GM12865 (cell line): Measurements from ENCODE around the gene WASL.

Experiments used
- DNase-seq: peaks from one replicate; pipeline ENCODE4 v3.0.0; 2010; ENCODE audit warnings: low read depth
- H3K4me3 ChIP-seq: 2 replicates; pipeline ENCODE4 v1.5.1; 2011; ENCODE audit warnings: mild to moderate bottlenecking, low read depth, low read length, control low read depth
- CTCF ChIP-seq: IDR thresholded peaks from 2 replicates; pipeline ENCODE4 v1.5.1; 2011; ENCODE audit warnings: low read length, control low read depth, low read depth, inconsistent platforms; ENCODE audit not compliant: insufficient read depth; ENCODE audit errors: missing control alignments

The WASL gene

GRCh38 chr7:123789817-123790216 lies 41.0 kb upstream of the WASL start:
- TF ChIP-seq CTCF = no peak
- DNase-seq = no peak
- no peak overlapping the region for H3K4me3 ChIP-seq

DNA sequence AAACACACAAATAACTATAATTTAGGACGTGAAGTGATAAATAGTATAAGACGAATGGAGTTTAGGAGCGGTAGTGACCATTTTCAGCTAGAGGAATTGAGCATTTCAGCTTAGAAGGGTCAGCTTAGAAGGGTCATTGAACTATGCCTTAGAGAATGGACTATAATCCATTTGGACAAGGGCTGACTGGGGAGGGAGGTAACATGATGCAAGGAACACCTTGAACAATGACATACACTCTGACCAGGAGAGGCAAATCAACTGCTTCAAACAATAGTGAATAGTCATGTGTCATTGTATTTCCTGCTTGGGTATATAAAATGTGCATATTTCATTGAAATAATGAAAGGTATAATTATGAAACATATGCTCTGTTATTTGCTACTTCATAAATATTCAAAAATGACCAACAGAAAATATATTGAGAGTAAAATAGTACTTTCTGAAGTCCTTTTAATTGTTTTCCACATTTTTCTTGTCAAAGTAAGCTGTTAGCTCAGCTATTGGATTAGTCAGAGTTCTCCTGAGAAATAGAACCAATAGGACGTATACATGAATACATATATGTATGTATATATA lies 40.5 kb upstream of the WASL start:
- TF ChIP-seq CTCF = no peak
- no peak overlapping the region for H3K4me3 ChIP-seq
- DNase-seq = no peak

DNA sequence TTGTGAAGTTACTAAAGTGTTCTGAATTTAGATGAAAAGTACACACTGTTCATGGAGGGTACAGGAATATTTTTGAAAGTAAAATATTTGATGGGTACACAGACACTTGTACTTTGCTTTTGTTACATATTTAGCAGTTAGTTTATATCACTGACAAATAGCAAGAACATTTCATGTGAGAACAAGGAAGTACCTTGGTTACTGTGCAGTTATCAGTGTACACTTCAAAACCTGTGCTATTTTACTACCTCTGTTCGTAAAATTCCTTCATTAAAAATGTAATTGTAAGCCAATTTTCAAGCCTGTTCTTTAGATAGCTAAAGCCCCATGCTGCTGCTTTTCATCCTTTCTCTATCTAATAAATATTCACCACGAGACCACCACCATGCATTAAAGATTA lies 39.8 kb upstream of the WASL start:
- DNase-seq = no peak
- TF ChIP-seq CTCF = no peak
- no peak overlapping the region for H3K4me3 ChIP-seq

- no peak for TF ChIP-seq CTCF
- DNase-seq = no peak
- H3K4me3 ChIP-seq = no peak overlapping the region
Observed at GRCh38 chr7:123787220-123788007, 38.6 kb upstream of the WASL start.

- no peak overlapping the region for H3K4me3 ChIP-seq
- no peak for DNase-seq
- TF ChIP-seq CTCF = no peak
Observed at GRCh38 chr7:123784263-123784662, 35.5 kb upstream of the WASL start.

DNA sequence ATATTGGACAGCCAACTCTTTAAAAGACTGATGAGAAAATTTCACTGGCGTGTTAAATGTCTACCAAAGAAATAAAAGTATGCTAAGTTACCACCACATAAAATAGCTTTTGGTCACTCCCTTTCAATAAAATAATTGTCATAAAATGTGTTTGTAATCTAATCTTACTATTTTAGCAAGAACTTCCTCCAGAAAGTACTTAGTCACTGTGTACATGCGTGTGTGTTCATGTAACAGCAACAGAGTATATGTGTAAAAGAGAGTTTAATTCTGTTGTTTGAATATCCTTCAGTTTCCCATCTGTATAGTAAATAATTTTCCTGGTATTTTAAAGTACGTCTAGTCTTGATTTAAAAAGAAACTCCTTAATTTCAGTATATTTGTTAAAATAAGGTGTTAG lies 35.0 kb upstream of the WASL start:
- DNase-seq = no peak
- no peak overlapping the region for H3K4me3 ChIP-seq
- no peak for TF ChIP-seq CTCF
